Measurements from ENCODE around the gene FXYD7. TPM values are rescaled to one million over a fixed set of nuclear protein-coding genes. Genes with fewer than 3 reads are reported as not detected.
A peak's percentile ranks its signal among the peaks of the same experiment; 100 is the strongest.

The FXYD7 gene
- total and polyA plus RNA-seq, 9 of the 15 experiments (the other 6 are each of a cell fraction or from before 2014, with no cell fraction given) = 0.10 to 0.80 (median 0.31) TPM; not detected in 3

GRCh38 chr19:35105411-35106290 is 37.4 kb upstream of the FXYD7 start (continued):
- TF ChIP-seq PHB2 (IDR thresholded peaks at IDR 0.05; ENCODE audit: low read depth) (no peak; the same call in 1 of the 2 replicates), SIRT6 (IDR thresholded peaks at IDR 0.05; ENCODE audit: low read depth, low read length) (no peak), ZNF740 (CRISPR knock-in tag; IDR thresholded peaks at IDR 0.05) (no peak; the same call in 1 of the 2 replicates), ZNF740 (tag; IDR thresholded peaks at IDR 0.05) (no peak), L3MBTL2 (IDR thresholded peaks at IDR 0.05) (no peak), ZNF444 (CRISPR knock-in tag; IDR thresholded peaks at IDR 0.05) (no peak), HDGF (IDR thresholded peaks at IDR 0.05) (peak; percentile 75), ZNF785 (CRISPR knock-in tag; IDR thresholded peaks at IDR 0.05) (no peak), NFRKB (IDR thresholded peaks at IDR 0.05; ENCODE audit: low read depth) (peak; percentile 71; the same call in 1 of the 2 replicates), SMAD1 (IDR thresholded peaks at IDR 0.05; ENCODE audit: low read depth, low read length, partially characterized antibody) (no peak), CBX2 (IDR thresholded peaks at IDR 0.05; ENCODE audit: insufficient read depth, low read length, poor library complexity, severe bottlenecking) (no peak), ZNF224 (CRISPR knock-in tag; IDR thresholded peaks at IDR 0.05) (no peak), SREBF2 (CRISPR knock-in tag; IDR thresholded peaks at IDR 0.05) (no peak), OTX1 (CRISPR knock-in tag; IDR thresholded peaks at IDR 0.05) (peak; percentile 11), FOXJ2 (tag; IDR thresholded peaks at IDR 0.05) (no peak), POLR3A (IDR thresholded peaks at IDR 0.05; ENCODE audit: borderline replicate concordance, extremely low read depth, insufficient read depth, insufficient read length) (no peak), POLR3G (IDR thresholded peaks at IDR 0.05; ENCODE audit: extremely low read depth, insufficient read length, insufficient replicate concordance) (no peak), RBM34 (IDR thresholded peaks at IDR 0.05; ENCODE audit: borderline replicate concordance, insufficient read depth, low read length) (no peak), HBP1 (CRISPR knock-in tag; IDR thresholded peaks at IDR 0.05) (no peak; the same call in 1 of the 2 replicates), ZC3H8 (IDR thresholded peaks at IDR 0.05) (no peak), TOE1 (IDR thresholded peaks at IDR 0.05; ENCODE audit: borderline replicate concordance) (peak; percentile 56), TOE1 (CRISPR knock-in tag; IDR thresholded peaks at IDR 0.05; ENCODE audit: borderline replicate concordance, low read depth) (no peak), NCOA2 (IDR thresholded peaks at IDR 0.05; ENCODE audit: partially characterized antibody in 2 of 2) (no peak), CTBP1 (IDR thresholded peaks at IDR 0.05; ENCODE audit: borderline replicate concordance) (peak; percentile 81; the same call in 1 of the 2 replicates), PHB (CRISPR knock-in tag; IDR thresholded peaks at IDR 0.05) (no peak), FOSL1 (tag; conservative IDR thresholded peaks at IDR 0.05) (no peak), TSC22D4 (tag; IDR thresholded peaks at IDR 0.05) (no peak), RFX5 (IDR thresholded peaks at IDR 0.05; ENCODE audit: low read depth, low read length) (no peak), RBM14 (IDR thresholded peaks at IDR 0.05; ENCODE audit: borderline replicate concordance, insufficient read depth, low read depth, low read length) (no peak)
